Measurements from ENCODE around the gene PCNT.

DNA sequence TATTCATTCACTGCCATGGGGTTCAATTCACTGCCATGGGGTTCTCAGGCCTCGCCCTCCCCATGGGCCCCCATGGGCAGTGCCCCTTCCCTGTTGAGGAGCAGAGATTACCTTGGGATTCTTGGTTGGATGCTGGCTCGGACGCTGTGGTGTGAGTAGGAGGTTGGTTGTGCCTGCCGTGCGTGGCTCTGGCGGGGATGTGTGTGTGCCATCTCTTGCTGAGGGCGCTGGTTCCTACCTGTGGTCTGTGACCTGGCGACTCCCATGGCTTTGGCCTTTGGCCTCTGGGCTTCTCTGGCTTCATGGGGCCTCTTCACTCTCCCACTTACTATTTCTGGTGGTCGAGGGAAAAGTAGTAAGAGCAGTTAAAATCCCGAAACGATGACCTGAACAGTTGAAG lies 42.1 kb downstream of the PCNT start:
- TF ChIP-seq ZNF384 (IDR thresholded peaks at IDR 0.05) (no peak), FOXA1 (IDR thresholded peaks at IDR 0.05) (no peak), SP1 (IDR thresholded peaks at IDR 0.05) (no peak), TARDBP (IDR thresholded peaks at IDR 0.05) (no peak), SUZ12 (IDR thresholded peaks at IDR 0.05) (no peak), FOXM1 (IDR thresholded peaks at IDR 0.05; ENCODE audit: borderline replicate concordance) (no peak), ARNT (IDR thresholded peaks at IDR 0.05) (no peak), BHLHE40 (IDR thresholded peaks at IDR 0.05; ENCODE audit: borderline replicate concordance) (no peak), L3MBTL2 (conservative IDR thresholded peaks at IDR 0.05) (no peak), HDGF (IDR thresholded peaks at IDR 0.05; ENCODE audit: borderline replicate concordance) (no peak)
